SJCRH30 (cell line): ENCODE data around the gene FAM81B. TPM values are rescaled to one million over a fixed set of nuclear protein-coding genes. Genes with fewer than 3 reads are reported as not detected.

Experiments
- DNase-seq, 2 experiments: peaks; one replicate each; pipeline ENCODE4 v3.0.0-alpha.2; 2015 to 2020
- H3K27ac ChIP-seq: fragments of 250-450 bp; sonication (Bioruptor Pico); 2 replicates; pipeline ENCODE4 v1.5.1; 2020; ENCODE audit warnings: mild to moderate bottlenecking, moderate library complexity
- H3K27me3 ChIP-seq: fragments of 250-450 bp; sonication (Bioruptor Pico); 2 replicates; pipeline ENCODE4 v1.5.1; 2020; ENCODE audit warnings: mild to moderate bottlenecking, moderate library complexity
- H3K36me3 ChIP-seq: fragments of 250-450 bp; sonication (Bioruptor Pico); 2 replicates; pipeline ENCODE4 v1.5.1; 2020; ENCODE audit warnings: mild to moderate bottlenecking, moderate library complexity
- H3K4me1 ChIP-seq: fragments of 250-450 bp; sonication (Bioruptor Pico); 2 replicates; pipeline ENCODE4 v1.5.1; 2020; ENCODE audit warnings: mild to moderate bottlenecking, moderate library complexity
- H3K4me3 ChIP-seq: fragments of 250-450 bp; sonication (Bioruptor Pico); 2 replicates; pipeline ENCODE4 v1.5.1; 2020; ENCODE audit warnings: mild to moderate bottlenecking, moderate library complexity
- H3K9me3 ChIP-seq: fragments of 250-450 bp; sonication (Bioruptor Pico); replicated peaks from 2 replicates; pipeline ENCODE4 v1.5.1; 2020; ENCODE audit warnings: mild to moderate bottlenecking, moderate library complexity
- total RNA-seq: library from RNA; depleted of rRNA; stranded (reverse); fragments of >200 nt; shearing (Covaris generic); gene quantifications from 2 replicates; pipeline ENCODE4 v1.2.3, GENCODE V29; 2014; rRNA removed

The FAM81B gene
- total RNA-seq, 1 experiment from 2014 or later = not detected

- H3K27ac ChIP-seq = peak overlapping the region; percentile 26; the same call in 1 of the 2 replicates
- H3K4me3 ChIP-seq = no peak overlapping the region
- no peaks in the 10 kb centered on the region for H3K27me3 ChIP-seq
- no peaks in the 10 kb centered on the region for H3K9me3 ChIP-seq
- peaks cover 22% of the 10 kb centered on the region for H3K36me3 ChIP-seq
- H3K4me1 ChIP-seq = peaks cover 11% of the 10 kb centered on the region
- DNase-seq = peak; percentile 79 to 86
Measured at GRCh38 chr5:95471487-95471886, 80.3 kb downstream of the FAM81B start.

- H3K36me3 ChIP-seq = peaks cover 27% of the 10 kb centered on the region
- H3K4me3 ChIP-seq = no peak overlapping the region
- H3K4me1 ChIP-seq = peaks cover 11% of the 10 kb centered on the region
- DNase-seq = peak in 1 of 2 experiments; percentile 27
- no peaks in the 10 kb centered on the region for H3K27me3 ChIP-seq
- H3K9me3 ChIP-seq = no peaks in the 10 kb centered on the region
- peak overlapping the region; percentile 26; the same call in 1 of the 2 replicates for H3K27ac ChIP-seq
Measured at GRCh38 chr5:95471942-95472341, 80.8 kb downstream of the FAM81B start.

- H3K36me3 ChIP-seq = peaks cover 77% of the 10 kb centered on the region
- H3K4me1 ChIP-seq = no peaks in the 10 kb centered on the region
- no peak for DNase-seq
- peaks cover 11% of the 10 kb centered on the region; the same call in 1 of the 2 replicates for H3K9me3 ChIP-seq
- H3K27ac ChIP-seq = no peak overlapping the region
- no peaks in the 10 kb centered on the region for H3K27me3 ChIP-seq
- no peak overlapping the region for H3K4me3 ChIP-seq
Measured at GRCh38 chr5:95484421-95484820, 93.3 kb downstream of the FAM81B start.

GRCh38 chr5:95486191-95486590 lies 95.0 kb downstream of the FAM81B start:
- Histone ChIP-seq H3K27ac (no peak overlapping the region), H3K36me3 (peaks cover 73% of the 10 kb centered on the region), H3K27me3 (no peaks in the 10 kb centered on the region), H3K4me1 (no peaks in the 10 kb centered on the region), H3K9me3 (peaks cover 11% of the 10 kb centered on the region; the same call in 1 of the 2 replicates), H3K4me3 (no peak overlapping the region)
- no peak for DNase-seq

- Histone ChIP-seq H3K36me3 (peaks cover 71% of the 10 kb centered on the region), H3K27ac (no peak overlapping the region), H3K27me3 (no peaks in the 10 kb centered on the region), H3K9me3 (peaks cover 11% of the 10 kb centered on the region; the same call in 1 of the 2 replicates), H3K4me1 (no peaks in the 10 kb centered on the region), H3K4me3 (no peak overlapping the region)
- DNase-seq = no peak
Measured at GRCh38 chr5:95487880-95488279, 96.7 kb downstream of the FAM81B start.

Other genes with a start within 250 kb of the FAM81B start
- gene MCTP1, start 106.3 kb upstream of the FAM81B start, total RNA-seq = 1.7 and 1.8 TPM in 2 replicates
- 65.4 and 71.6 TPM in 2 replicates for gene SKIC3, start 163.6 kb downstream of the FAM81B start, total RNA-seq
- gene ARSK, start 163.7 kb downstream of the FAM81B start, total RNA-seq = 13.8 and 15.7 TPM in 2 replicates
- gene GPR150, start 228.7 kb downstream of the FAM81B start, total RNA-seq = not detected in 2 replicates